Activated B cell treated with CpG ODN at 0.5 μM for 24 hours (primary cell): ENCODE data around the gene SPECC1L. TPM values are rescaled to one million over a fixed set of nuclear protein-coding genes. Genes with fewer than 3 reads are reported as not detected.

Experiments
- ATAC-seq: fragments of 200-7000 bp; cut with Tn5 transposase; one replicate; pipeline ENCODE4 v1.10.0; 2021; ENCODE audit warnings: low read depth, mild to moderate bottlenecking, moderate library complexity
- CTCF ChIA-PET: fragments of 350-600 bp; sonication (Branson Sonifier 250); formaldehyde crosslinking; loops from one replicate; lab custom pipeline; 2021; ENCODE audit warnings: antibody characterized with exemption; lab: Charles Lee
- POLR2A ChIA-PET: fragments of 350-600 bp; sonication (Branson Sonifier 250); formaldehyde crosslinking; loops from one replicate; lab custom pipeline; 2021; ENCODE audit warnings: antibody characterized with exemption; lab: Charles Lee
- DNase-seq: peaks from one replicate; pipeline ENCODE4 v3.0.0; 2022
- H3K27ac Mint-ChIP-seq: one replicate; pipeline ENCODE4 v1.8.0; 2020; ENCODE audit warnings: mixed read lengths
- H3K27me3 Mint-ChIP-seq: one replicate; pipeline ENCODE4 v1.8.0; 2021; ENCODE audit warnings: mixed read lengths
- H3K36me3 Mint-ChIP-seq: one replicate; pipeline ENCODE4 v1.8.0; 2021; ENCODE audit warnings: low read depth, mixed read lengths
- H3K4me1 Mint-ChIP-seq: one replicate; pipeline ENCODE4 v1.8.0; 2021; ENCODE audit warnings: mixed read lengths
- H3K4me3 Mint-ChIP-seq: one replicate; pipeline ENCODE4 v1.8.0; 2020; ENCODE audit warnings: mild to moderate bottlenecking, mixed read lengths
- H3K9me3 Mint-ChIP-seq: one replicate; pipeline ENCODE4 v1.8.0; 2020; ENCODE audit warnings: mixed read lengths
- CTCF ChIP-seq: fragments of 200-600 bp; IDR thresholded peaks from one replicate; pipeline ENCODE4 v1.8.0; 2022; ENCODE audit warnings: antibody characterized with exemption, mild to moderate bottlenecking
- intact Hi-C: fragments of 100-400 bp; cut with micrococcal nuclease; formaldehyde crosslinking; loops from one replicate; pipeline ENCODE4 v1.15.1; 2024
- total RNA-seq: library from RNA; stranded (reverse); gene quantifications from 2 replicates; pipeline ENCODE4 v1.2.3, GENCODE V29; 2022

Gene SPECC1L
- total RNA-seq, 1 donor from 2014 or later: 59.0 TPM

- CTCF ChIA-PET: interaction anchor here (1.5 to 2.1 kb wide), 3 partner anchors 179 to 205 kb away, joined by 3 to 9 read pairs (median 5); no protein-coding TSS in a partner anchor
- ATAC-seq: no peak
- TF ChIP-seq CTCF: no peak
- no peak for DNase-seq
- Mint-ChIP-seq H3K27ac (no peak overlapping the region), H3K4me1 (peaks cover 13% of the 10 kb centered on the region), H3K4me3 (no peak overlapping the region), H3K27me3 (no peaks in the 10 kb centered on the region), H3K9me3 (no peaks in the 10 kb centered on the region), H3K36me3 (peaks cover 71% of the 10 kb centered on the region)
- intact Hi-C loops: loop anchor here (2.0 kb wide), 1 partner anchor 435 kb away; no protein-coding TSS in a partner anchor
- POLR2A ChIA-PET: no interaction called here
Observed at GRCh38 chr22:24324137-24324536, 53.5 kb downstream of the SPECC1L start.

DNA sequence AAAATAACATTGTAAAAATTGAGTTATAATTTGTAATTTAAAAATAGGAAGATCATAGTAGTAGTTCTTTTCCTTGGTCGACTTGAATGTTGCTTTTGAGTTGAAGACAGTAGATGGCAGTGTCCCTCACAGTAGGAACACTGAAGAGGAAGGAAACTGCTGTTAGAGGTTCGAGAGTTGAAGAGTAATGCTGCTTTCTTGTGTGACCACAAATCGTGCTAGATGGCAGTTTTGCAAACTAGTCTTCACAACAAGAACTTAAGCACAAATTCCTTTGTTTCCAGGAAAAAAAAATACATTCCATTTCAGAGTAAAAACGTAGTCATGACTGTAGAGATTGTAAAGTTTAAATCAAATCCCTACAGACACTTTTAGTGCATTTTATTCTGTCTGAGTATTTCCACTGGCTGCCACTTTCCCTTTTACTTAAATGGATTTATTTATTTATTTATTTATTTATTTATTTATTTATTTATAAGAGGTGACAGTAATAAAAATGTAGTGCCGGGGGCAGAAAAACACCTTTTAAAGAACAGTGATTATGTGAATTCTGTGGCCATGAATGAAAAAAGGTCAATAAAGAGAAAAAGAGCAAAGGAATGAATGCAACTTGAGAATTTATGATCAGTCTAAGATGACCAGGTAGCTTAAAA lies 54.6 kb downstream of the SPECC1L start:
- TF ChIP-seq CTCF: peak; percentile 41
- peaks cover 21% of the 10 kb centered on the region for H3K4me1 Mint-ChIP-seq
- H3K36me3 Mint-ChIP-seq: peaks cover 75% of the 10 kb centered on the region
- intact Hi-C loops: loop anchor here (1.0 to 2.0 kb wide), 6 partner anchors 96 to 434 kb away; no protein-coding TSS in a partner anchor
- no peak for DNase-seq
- H3K27ac Mint-ChIP-seq: no peak overlapping the region
- ChIA-PET CTCF (interaction anchor here (1.6 to 2.1 kb wide), 3 partner anchors 177 to 198 kb away, joined by 3 to 9 read pairs (median 5); no protein-coding TSS in a partner anchor), POLR2A (no interaction called here)
- ATAC-seq: peak; percentile 88
- H3K27me3 Mint-ChIP-seq: no peaks in the 10 kb centered on the region
- H3K9me3 Mint-ChIP-seq: no peaks in the 10 kb centered on the region
- no peak overlapping the region for H3K4me3 Mint-ChIP-seq

DNA sequence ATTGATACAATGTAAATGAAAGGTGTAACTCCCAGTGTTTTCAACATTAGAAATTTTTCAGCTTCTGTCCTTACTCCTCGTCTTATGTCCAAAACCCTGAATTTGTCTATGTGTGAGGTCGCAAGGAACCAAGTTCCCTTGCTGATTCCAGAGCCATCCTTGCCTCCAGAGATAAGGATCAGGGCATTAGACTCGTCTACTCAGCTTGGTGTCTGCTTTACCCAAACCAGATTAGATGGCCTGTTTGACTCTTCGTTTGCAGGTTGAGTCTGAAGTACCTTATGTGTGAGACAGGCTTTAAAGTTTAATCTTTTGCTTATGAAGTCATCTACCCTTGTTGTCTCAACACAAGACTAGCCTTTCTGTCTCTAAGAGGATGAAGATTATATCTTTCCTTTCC lies 55.6 kb downstream of the SPECC1L start:
- no peak overlapping the region for H3K4me3 Mint-ChIP-seq
- H3K27ac Mint-ChIP-seq: no peak overlapping the region
- ChIA-PET POLR2A (no interaction called here), CTCF (interaction anchor here (1.7 kb wide), 1 partner anchor 197 kb away, joined by 3 read pairs; no protein-coding TSS in a partner anchor)
- H3K4me1 Mint-ChIP-seq: peaks cover 23% of the 10 kb centered on the region
- DNase-seq: no peak
- no peak for ATAC-seq
- intact Hi-C loops: no loop called here
- H3K27me3 Mint-ChIP-seq: no peaks in the 10 kb centered on the region
- H3K36me3 Mint-ChIP-seq: peaks cover 75% of the 10 kb centered on the region
- TF ChIP-seq CTCF: no peak
- H3K9me3 Mint-ChIP-seq: no peaks in the 10 kb centered on the region

- H3K4me1 Mint-ChIP-seq: peaks cover 32% of the 10 kb centered on the region
- intact Hi-C loops: no loop called here
- H3K36me3 Mint-ChIP-seq: peaks cover 71% of the 10 kb centered on the region
- no peak overlapping the region for H3K27ac Mint-ChIP-seq
- H3K27me3 Mint-ChIP-seq: no peaks in the 10 kb centered on the region
- CTCF ChIA-PET: interaction anchor here (0.8 to 1.3 kb wide), 2 partner anchors 112 to 194 kb away, joined by 3 to 4 read pairs; no protein-coding TSS in a partner anchor
- POLR2A ChIA-PET: no interaction called here
- no peak overlapping the region for H3K4me3 Mint-ChIP-seq
- H3K9me3 Mint-ChIP-seq: no peaks in the 10 kb centered on the region
- TF ChIP-seq CTCF: no peak
- ATAC-seq (no peak), DNase-seq (no peak)
Observed at GRCh38 chr22:24327832-24328231, 57.2 kb downstream of the SPECC1L start.

- Mint-ChIP-seq H3K27me3 (no peaks in the 10 kb centered on the region), H3K36me3 (peaks cover 67% of the 10 kb centered on the region), H3K27ac (peak overlapping the region; percentile 60), H3K4me1 (peaks cover 32% of the 10 kb centered on the region), H3K4me3 (no peak overlapping the region), H3K9me3 (no peaks in the 10 kb centered on the region)
- TF ChIP-seq CTCF: no peak
- ChIA-PET POLR2A (interaction anchor here (0.7 kb wide), 1 partner anchor 73 kb away, joined by 3 read pairs; no protein-coding TSS in a partner anchor), CTCF (no interaction called here)
- intact Hi-C loops: no loop called here
- ATAC-seq (no peak), DNase-seq (no peak)
Observed at GRCh38 chr22:24329453-24329852, 58.8 kb downstream of the SPECC1L start.
